Activated naive CD8-positive, alpha-beta T cell (primary cell): Measurements from ENCODE around the gene SRSF2.

Experiments used
- H3K27ac Mint-ChIP-seq: one replicate; pipeline ENCODE4 v1.8.0; 2021; ENCODE audit warnings: mixed read lengths
- H3K27me3 Mint-ChIP-seq: one replicate; pipeline ENCODE4 v1.8.0; 2021; ENCODE audit warnings: mixed read lengths
- H3K36me3 Mint-ChIP-seq: one replicate; pipeline ENCODE4 v1.8.0; 2021; ENCODE audit warnings: mixed read lengths
- H3K4me1 Mint-ChIP-seq: one replicate; pipeline ENCODE4 v1.8.0; 2021; ENCODE audit warnings: low read depth, mixed read lengths
- H3K4me3 Mint-ChIP-seq: one replicate; pipeline ENCODE4 v1.8.0; 2021; ENCODE audit warnings: mild to moderate bottlenecking, mixed read lengths
- H3K9me3 Mint-ChIP-seq: one replicate; pipeline ENCODE4 v1.8.0; 2021; ENCODE audit warnings: low read depth, mixed read lengths

The SRSF2 gene, protein sequence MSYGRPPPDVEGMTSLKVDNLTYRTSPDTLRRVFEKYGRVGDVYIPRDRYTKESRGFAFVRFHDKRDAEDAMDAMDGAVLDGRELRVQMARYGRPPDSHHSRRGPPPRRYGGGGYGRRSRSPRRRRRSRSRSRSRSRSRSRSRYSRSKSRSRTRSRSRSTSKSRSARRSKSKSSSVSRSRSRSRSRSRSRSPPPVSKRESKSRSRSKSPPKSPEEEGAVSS

DNA sequence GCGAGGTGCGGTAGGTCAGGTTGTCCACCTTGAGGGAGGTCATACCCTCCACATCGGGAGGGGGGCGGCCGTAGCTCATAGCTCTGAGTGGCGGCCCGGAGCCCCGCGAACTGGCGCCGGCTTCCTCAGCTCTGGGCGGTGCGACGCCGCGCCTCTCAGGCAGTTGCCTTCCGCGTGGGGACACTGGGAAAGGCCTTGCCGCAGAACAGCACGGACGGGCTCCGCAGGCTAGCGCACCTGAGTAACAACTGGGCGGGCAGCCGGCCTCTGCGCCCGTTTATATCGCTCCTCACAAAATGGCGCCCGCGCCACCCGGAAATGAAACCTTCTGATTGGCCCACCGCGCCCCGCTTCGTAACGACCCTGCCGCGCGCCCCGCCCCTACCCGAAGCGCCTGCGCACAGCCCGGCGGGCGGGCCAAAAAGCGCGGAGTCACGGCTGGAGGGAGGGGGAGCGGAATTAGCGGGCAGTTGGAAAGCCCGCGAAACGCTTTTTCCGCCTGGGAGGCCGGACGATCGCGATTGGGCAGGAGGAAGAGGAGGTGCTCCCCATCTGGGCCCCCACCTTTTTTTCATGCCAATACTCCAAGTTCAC lies at the start of gene SRSF2:
Gene SRSF2 (minus strand): TSS at position 250 of the 594 bp plus-strand sequence. CDS start 171 bp downstream, at position 79.
- Mint-ChIP-seq H3K4me3 (peak within 1 kb of the TSS; percentile 99), H3K27ac (peak within 1 kb of the TSS; percentile 97), H3K9me3 (no peaks in the 10 kb centered on the region), H3K36me3 (peaks cover 30% of the 10 kb centered on the region), H3K4me1 (peaks cover 52% of the 10 kb centered on the region), H3K27me3 (no peaks in the 10 kb centered on the region)

DNA sequence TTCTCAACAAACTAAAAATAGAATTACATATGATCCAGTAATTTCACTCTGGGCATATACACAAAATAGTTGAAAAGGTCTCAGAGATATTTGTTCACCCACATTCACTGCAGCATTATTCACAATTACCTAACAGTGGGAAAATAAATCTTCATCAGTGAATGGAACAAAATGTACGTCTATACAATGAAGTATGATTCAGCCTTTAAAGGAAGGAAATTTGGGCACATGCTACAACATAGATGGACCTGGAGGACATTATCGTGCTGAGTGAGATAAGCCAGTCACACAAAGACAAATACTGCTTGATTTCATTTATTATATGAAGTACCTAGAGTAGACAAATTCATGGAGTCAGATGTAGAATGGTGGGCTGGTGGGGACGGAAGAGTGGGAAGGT lies 47.8 kb upstream of the SRSF2 start:
- Mint-ChIP-seq H3K36me3 (peaks cover 5% of the 10 kb centered on the region), H3K27me3 (no peaks in the 10 kb centered on the region), H3K9me3 (no peaks in the 10 kb centered on the region), H3K4me1 (no peaks in the 10 kb centered on the region), H3K4me3 (no peak overlapping the region), H3K27ac (no peak overlapping the region)

DNA sequence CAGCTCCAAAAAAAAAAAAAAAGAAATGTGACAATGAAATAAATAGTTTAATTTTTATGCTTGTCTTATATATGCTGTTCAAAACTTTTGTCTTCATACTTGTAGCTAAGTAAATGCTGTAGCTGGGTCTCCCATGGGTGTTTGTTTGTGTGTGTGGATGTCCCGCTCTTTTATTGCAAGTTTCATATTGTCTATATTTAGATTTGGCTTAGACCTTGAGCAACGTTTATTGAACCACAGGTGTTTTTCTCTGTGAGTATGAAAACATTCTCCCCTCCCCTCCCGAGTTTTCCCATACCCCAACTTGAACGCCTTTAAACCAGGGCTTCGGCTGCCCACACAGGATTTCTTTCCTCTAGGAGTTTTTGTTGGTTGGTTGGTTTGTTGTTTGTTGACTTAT lies 46.0 kb upstream of the SRSF2 start:
- Mint-ChIP-seq H3K27ac (no peak overlapping the region), H3K9me3 (no peaks in the 10 kb centered on the region)

DNA sequence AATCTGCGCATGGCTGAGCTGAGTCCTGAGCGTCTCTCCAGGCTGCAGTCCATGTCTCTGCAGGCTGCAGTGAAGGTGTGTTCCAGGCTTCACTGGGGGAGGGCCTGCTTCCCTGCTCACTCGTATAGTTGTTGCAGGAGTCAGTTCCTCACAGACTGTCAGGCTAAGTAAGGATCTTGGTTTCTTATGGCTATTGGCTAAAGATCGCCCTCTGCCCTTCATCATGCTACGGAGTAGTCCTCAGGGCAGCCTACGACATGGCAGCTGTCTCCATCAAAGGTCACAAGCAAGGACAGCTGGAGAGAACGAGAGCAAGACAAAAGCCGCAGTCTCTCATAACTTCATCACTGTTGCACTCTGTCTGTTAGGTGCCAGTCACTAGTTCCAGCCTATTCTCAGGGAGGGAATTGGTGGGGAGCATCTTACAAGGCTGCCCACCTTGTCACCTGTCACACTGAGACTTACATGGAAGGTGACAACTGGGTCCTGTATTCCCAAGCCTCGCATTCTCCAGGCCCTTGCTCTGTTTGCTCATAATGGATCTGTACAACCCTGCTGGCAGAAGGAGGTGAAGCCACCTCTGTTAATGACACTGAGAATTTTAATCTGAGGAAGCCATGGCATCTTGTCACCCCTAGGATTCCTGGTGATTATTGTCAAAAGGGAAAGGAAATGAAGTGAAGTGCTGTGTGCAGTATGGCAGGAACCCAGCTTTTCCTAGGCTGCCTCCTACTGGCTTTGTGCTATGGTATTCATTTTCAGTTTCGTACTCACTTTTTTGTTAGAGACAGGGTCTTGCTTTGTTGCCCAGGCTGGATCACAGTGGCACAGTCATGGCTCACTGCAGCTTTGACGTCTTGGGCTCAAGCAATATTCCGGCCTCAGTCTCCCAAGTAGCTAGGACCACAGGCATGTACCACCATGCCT lies 44.2 kb upstream of the SRSF2 start:
- Mint-ChIP-seq H3K27ac (no peak overlapping the region), H3K27me3 (no peaks in the 10 kb centered on the region), H3K36me3 (peaks cover 5% of the 10 kb centered on the region), H3K9me3 (no peaks in the 10 kb centered on the region), H3K4me1 (no peaks in the 10 kb centered on the region), H3K4me3 (no peak overlapping the region)

More for the DNA sequence above, 46.0 kb upstream of the SRSF2 start:
- Mint-ChIP-seq H3K36me3 (peaks cover 5% of the 10 kb centered on the region), H3K27me3 (no peaks in the 10 kb centered on the region), H3K4me1 (no peaks in the 10 kb centered on the region), H3K4me3 (no peak overlapping the region)

DNA sequence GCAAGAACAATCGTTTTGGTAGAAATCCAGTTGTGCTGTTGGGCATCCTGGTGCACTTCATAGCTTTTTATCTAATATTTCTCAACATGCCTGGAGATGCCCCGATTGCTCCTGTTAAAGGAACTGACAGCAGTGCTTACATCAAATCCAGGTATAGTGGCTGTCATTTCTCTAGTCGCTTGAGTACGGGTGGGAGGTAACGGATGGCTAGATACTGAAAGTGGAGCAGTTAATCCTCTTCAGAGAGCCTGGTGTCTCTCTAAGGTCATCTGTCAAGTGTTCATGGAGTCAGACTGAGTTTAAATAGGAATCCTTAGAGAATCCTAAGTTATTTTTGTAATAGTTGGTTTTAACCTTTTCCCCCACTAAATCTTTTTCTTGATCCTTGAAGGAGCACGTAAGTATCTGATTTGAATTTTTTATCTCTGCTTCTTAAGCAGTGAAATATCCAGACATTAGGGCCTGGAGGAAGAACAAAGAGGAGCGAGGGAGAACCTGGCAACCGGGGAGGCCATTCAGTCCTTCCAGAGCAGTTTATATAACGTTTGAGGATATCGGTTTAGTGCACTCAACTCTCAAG lies 38.0 kb upstream of the SRSF2 start:
- no peak overlapping the region for H3K27ac Mint-ChIP-seq
- no peak overlapping the region for H3K4me3 Mint-ChIP-seq
- no peaks in the 10 kb centered on the region for H3K27me3 Mint-ChIP-seq
- H3K36me3 Mint-ChIP-seq: peaks cover 10% of the 10 kb centered on the region
- peaks cover 24% of the 10 kb centered on the region for H3K4me1 Mint-ChIP-seq
- H3K9me3 Mint-ChIP-seq: no peaks in the 10 kb centered on the region

DNA sequence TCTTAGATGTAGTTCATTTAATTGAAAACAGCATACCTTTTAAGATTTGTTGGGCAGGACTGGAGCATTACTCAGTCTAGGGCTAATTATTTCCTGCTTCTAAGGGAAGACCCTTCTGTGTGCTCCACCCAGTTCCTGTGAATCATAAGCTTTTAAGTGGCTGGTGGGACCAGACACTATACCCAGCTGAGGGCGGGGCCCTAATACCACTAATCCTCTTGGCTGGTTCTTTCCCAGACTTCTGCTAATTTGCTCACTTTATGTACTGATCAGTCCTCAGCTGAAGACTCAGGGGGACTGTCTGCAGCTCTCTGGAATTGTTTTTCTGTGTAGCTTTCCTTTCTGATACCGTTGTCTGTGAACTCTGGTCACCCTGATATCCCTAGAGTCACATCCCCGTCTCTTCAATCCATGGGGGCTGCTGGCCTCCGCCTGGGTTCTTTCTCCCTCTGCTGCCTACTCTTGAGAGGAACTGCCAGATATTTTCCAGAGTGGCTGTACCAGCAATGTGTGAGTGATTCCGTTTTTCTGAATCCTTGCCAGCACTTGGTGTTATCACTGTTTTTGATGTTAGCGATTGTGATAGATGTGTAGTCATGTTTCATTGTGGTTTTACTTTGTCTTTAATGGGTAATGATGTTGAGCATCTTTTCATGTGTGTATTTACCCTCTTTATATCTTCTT lies 35.9 kb upstream of the SRSF2 start:
- peaks cover 16% of the 10 kb centered on the region for H3K36me3 Mint-ChIP-seq
- peaks cover 24% of the 10 kb centered on the region for H3K4me1 Mint-ChIP-seq

DNA sequence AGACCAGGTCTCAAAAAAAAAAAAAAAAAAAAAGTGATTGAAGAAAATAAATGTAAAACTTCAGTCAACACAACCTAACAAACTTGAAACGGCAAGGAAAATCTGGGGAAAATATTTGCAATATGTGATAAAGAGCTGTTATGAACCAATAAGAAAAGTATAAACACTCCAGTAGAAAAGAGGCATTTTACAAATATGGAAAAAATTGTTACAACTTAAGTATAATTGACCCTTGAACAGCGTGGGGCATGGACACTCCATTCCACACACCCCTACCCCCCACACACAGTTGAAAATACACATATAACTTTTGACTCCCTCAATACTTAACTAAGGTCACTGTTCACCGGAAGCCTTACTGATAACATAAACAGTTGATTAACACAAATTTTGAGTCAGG lies 21.4 kb upstream of the SRSF2 start:
- H3K9me3 Mint-ChIP-seq: no peaks in the 10 kb centered on the region
- H3K4me1 Mint-ChIP-seq: peaks cover 8% of the 10 kb centered on the region
- no peaks in the 10 kb centered on the region for H3K27me3 Mint-ChIP-seq
- no peak overlapping the region for H3K27ac Mint-ChIP-seq
- H3K4me3 Mint-ChIP-seq: no peak overlapping the region
- H3K36me3 Mint-ChIP-seq: peaks cover 9% of the 10 kb centered on the region

More for the DNA sequence above, 35.9 kb upstream of the SRSF2 start:
- Mint-ChIP-seq H3K4me3 (peak overlapping the region; percentile 75), H3K27ac (peak overlapping the region; percentile 95), H3K9me3 (no peaks in the 10 kb centered on the region), H3K27me3 (no peaks in the 10 kb centered on the region)

DNA sequence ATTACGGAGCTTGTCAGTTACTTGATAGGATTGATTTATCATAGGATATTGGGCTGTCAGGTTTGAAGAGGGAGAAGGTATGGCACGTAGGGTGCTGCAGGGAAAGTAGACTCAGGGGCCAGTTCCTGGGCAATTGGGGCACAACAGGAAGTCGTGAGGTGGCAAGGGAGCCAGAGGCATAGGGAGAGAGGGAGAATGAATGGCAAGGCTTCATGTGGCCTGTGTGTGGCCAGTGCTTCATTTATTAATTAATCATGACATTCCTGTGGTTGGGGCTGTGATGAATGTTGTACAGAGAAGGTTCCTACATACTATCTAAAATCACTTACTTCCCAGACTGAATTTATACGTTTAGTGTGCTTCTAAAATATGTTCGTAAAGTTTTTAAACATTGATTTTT lies 20.1 kb upstream of the SRSF2 start:
- no peaks in the 10 kb centered on the region for H3K27me3 Mint-ChIP-seq
- peaks cover 19% of the 10 kb centered on the region for H3K4me1 Mint-ChIP-seq
- peaks cover 9% of the 10 kb centered on the region for H3K36me3 Mint-ChIP-seq
- H3K27ac Mint-ChIP-seq: no peak overlapping the region
- no peaks in the 10 kb centered on the region for H3K9me3 Mint-ChIP-seq
- no peak overlapping the region for H3K4me3 Mint-ChIP-seq

DNA sequence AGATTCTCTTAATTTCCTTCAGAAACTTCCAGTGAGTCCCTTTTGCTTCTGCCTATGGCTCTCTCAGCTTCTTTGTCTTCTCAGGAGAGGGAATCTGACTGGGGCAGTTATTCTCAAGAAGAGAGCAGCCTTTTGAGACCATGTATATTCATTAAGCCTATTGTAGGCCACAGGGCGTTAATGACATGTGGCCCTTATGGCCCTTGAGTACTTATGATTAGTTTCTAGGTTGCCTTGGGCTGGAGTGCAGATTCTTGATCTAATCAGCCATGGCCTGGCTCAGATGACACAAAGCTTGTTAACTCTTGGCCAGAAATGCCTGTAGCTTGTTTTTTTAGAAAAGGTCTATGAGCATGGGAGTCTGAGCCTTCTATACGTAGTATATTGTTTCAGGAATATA lies 18.2 kb upstream of the SRSF2 start:
- no peaks in the 10 kb centered on the region for H3K27me3 Mint-ChIP-seq
- no peak overlapping the region for H3K27ac Mint-ChIP-seq
- H3K36me3 Mint-ChIP-seq: peaks cover 6% of the 10 kb centered on the region
- no peak overlapping the region for H3K4me3 Mint-ChIP-seq
- peaks cover 25% of the 10 kb centered on the region for H3K4me1 Mint-ChIP-seq
- H3K9me3 Mint-ChIP-seq: no peaks in the 10 kb centered on the region

DNA sequence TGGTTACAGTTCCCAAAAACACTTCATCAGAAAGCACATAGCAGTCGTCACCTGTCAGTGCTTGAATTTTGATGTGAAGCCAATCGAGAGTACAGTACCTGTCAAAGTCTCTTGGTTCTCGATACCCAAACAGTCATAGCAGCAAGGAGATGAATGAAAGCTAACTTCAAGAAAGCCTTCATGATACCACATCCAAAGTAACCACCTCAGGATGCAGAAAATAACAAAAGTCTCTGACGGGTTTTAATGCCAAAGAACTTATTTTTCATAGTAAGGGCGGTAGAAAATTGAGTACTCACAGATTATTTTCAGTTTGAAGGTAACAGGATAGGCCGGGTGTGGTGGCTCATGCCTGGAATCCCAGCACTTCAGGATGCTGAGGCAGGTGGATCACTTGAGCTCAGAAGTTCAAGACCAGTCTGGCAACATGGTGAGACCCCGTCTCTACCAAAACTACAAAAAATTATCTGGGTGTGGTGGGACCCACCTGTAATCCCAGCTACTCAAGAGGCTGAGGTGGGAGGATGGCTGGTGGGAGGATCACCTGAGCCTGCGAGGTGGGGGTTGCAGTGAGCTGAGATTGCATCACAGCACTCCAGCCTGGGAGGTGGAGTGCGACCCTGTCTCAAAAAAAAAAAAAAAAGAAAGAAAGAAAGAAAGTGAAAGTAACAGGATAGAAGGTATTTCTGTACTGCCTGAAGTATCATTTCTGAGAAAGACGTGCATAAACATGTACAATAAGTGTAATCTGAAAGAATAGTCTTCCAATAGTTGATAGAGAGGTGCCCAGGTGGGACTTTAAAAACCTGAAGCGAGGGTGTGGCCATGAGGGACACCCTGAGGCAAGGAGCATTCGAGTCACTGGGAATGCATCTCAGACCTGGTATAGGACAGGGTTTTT lies 16.2 kb upstream of the SRSF2 start:
- H3K9me3 Mint-ChIP-seq: no peaks in the 10 kb centered on the region
- peak overlapping the region; percentile 85 for H3K4me3 Mint-ChIP-seq
- H3K27me3 Mint-ChIP-seq: no peaks in the 10 kb centered on the region
- peak overlapping the region; percentile 98 for H3K27ac Mint-ChIP-seq
- peaks cover 25% of the 10 kb centered on the region for H3K4me1 Mint-ChIP-seq
- H3K36me3 Mint-ChIP-seq: peaks cover 8% of the 10 kb centered on the region

DNA sequence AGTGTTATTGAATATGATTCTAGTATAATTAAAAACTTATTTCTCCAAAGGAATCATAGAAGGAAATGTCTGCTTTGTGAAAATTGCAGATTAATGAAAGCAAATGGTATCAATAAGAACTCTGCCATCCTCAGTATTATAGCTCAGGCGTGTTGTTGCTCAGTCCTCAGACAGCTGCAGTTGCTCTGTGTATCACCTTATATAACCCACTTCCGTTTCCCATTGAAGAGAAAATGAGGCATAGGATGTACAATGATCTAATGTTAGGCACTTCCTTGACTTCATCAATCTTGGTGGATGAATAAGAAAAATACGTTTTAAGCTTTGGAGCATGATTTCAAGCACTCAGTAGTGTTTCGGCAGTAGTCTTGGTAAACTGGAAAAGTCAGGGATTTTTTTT lies 14.9 kb upstream of the SRSF2 start:
- Mint-ChIP-seq H3K36me3 (peaks cover 6% of the 10 kb centered on the region), H3K27me3 (no peaks in the 10 kb centered on the region), H3K9me3 (no peaks in the 10 kb centered on the region), H3K27ac (peak overlapping the region; percentile 95), H3K4me3 (peak overlapping the region; percentile 76), H3K4me1 (peaks cover 25% of the 10 kb centered on the region)

DNA sequence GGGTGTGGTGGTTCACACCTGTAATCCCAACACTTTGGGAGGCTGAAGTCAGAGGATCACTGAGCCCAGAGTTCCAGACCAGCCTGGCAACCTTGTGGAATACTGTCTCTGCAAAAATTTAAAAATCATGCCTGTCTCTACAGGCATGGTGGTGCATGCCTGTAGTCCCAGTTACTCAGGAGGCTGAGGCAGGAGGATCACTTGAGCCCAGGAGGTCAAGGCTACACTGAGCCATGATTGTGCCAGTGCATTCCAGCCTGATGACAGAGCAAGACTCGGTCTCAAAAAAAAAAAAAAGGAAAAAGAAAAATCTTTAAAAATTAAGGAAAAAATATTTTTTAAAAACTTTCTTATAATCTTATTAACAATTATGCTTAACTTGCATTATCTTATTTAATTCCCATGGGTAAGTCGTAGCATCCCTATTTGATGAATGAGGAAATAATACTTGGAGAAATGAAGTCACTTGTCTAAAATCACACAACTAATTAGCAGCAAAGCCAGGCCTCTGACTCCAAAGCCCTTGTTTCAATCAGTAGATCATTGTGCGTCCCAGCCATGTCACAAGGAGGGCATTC lies 14.4 kb upstream of the SRSF2 start:
- no peaks in the 10 kb centered on the region for H3K27me3 Mint-ChIP-seq
- peaks cover 4% of the 10 kb centered on the region for H3K36me3 Mint-ChIP-seq
- H3K27ac Mint-ChIP-seq: peak overlapping the region; percentile 95
- H3K9me3 Mint-ChIP-seq: no peaks in the 10 kb centered on the region
- peaks cover 25% of the 10 kb centered on the region for H3K4me1 Mint-ChIP-seq
- no peak overlapping the region for H3K4me3 Mint-ChIP-seq

DNA sequence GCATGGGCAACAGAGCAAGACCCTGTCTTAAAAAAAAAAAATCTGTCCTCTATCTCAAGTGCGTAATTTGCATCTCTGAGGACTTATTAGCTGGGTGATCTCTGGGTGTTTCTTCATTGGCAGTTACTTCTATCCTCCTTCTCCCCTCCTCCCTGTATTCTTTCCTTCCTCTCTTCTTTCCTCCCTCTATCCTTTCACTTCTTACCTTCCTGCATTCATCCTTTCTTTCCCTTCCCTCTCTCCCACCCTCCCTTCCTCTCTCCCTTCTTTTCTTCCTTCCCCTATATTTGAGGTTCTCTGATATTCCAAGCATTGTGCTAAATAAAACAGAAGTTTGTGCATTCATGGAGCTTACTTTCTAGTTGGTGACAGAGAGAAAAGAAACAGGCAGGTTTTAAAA lies 11.5 kb upstream of the SRSF2 start:
- peaks cover 11% of the 10 kb centered on the region for H3K36me3 Mint-ChIP-seq
- no peaks in the 10 kb centered on the region for H3K9me3 Mint-ChIP-seq
- peaks cover 23% of the 10 kb centered on the region for H3K4me1 Mint-ChIP-seq
- H3K4me3 Mint-ChIP-seq: no peak overlapping the region
- no peaks in the 10 kb centered on the region for H3K27me3 Mint-ChIP-seq
- H3K27ac Mint-ChIP-seq: no peak overlapping the region
